Measurements from ENCODE around the gene GCNT3. TPM values are rescaled to one million over a fixed set of nuclear protein-coding genes. Genes with fewer than 3 reads are reported as not detected.

The GCNT3 gene
- total RNA-seq, 1 experiment from 2014 or later, result 0.20 TPM

- Mint-ChIP-seq H3K27ac (no peak overlapping the region), H3K36me3 (peaks cover 2% of the 10 kb centered on the region; the same call in 1 of the 2 replicates), H3K4me1 (peaks cover 6% of the 10 kb centered on the region), H3K4me3 (no peak overlapping the region), H3K27me3 (ENCODE audit: low read depth) (peaks cover 17% of the 10 kb centered on the region), H3K9me3 (peaks cover 8% of the 10 kb centered on the region)
- TF ChIP-seq ZNF512 (CRISPR knock-in tag; IDR thresholded peaks at IDR 0.05; ENCODE audit: borderline replicate concordance) (no peak), ESRRA (CRISPR knock-in tag; IDR thresholded peaks at IDR 0.05; ENCODE audit: borderline replicate concordance) (no peak), FOXJ3 (CRISPR knock-in tag; IDR thresholded peaks at IDR 0.05; ENCODE audit: borderline replicate concordance) (no peak)
- ChIA-PET CTCF (interaction anchor here (2.9 kb wide), 1 partner anchor 85 kb away, joined by 14 read pairs; no protein-coding TSS in a partner anchor), POLR2A (no interaction called here)
- ATAC-seq (no peak), DNase-seq (ENCODE audit: low spot score) (no peak)
Observed at GRCh38 chr15:59614153-59614552, 2.6 kb downstream of the GCNT3 start.

- Mint-ChIP-seq H3K4me3 (no peak overlapping the region), H3K27ac (no peak overlapping the region), H3K36me3 (peaks cover 2% of the 10 kb centered on the region; the same call in 1 of the 2 replicates), H3K4me1 (no peaks in the 10 kb centered on the region; the same call in 1 of the 2 replicates), H3K27me3 (ENCODE audit: low read depth) (peaks cover 17% of the 10 kb centered on the region), H3K9me3 (peaks cover 4% of the 10 kb centered on the region)
- DNase-seq (ENCODE audit: low spot score) (no peak), ATAC-seq (no peak)
- TF ChIP-seq NFATC4 (CRISPR knock-in tag; IDR thresholded peaks at IDR 0.05), result no peak
- TF ChIP-seq ZBTB21 (CRISPR knock-in tag; IDR thresholded peaks at IDR 0.05; ENCODE audit: borderline replicate concordance), result no peak
- POLR2A ChIA-PET, result no interaction called here
- CTCF ChIA-PET, result interaction anchor here (0.9 to 2.9 kb wide), 3 partner anchors 14 to 87 kb away, joined by 3 to 15 read pairs (median 12); no protein-coding TSS in a partner anchor
Observed at GRCh38 chr15:59615661-59616060, 4.1 kb downstream of the GCNT3 start.

DNA sequence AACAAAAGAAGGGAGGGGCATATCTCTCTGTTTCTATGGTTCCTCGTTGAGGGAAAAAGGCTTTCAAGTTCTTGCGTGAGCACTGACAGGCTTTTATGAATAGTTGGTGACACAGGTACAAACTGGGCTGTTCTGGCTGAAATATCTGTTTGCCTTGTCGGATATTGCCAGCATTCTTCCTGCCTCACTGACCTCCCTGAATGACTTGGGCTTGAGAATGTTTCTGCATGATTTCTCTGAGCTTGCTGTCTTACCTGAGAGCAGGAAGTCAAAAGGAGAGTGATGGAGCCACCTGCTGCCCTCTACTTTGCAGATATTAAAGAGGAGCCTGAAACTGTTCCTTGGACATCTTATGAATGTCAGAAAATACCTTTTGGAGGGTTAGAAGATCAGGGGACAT lies 4.8 kb downstream of the GCNT3 start:
- Mint-ChIP-seq H3K36me3 (0 out of 2 replicates have a peak, but pooled peaks cover under 1% of the 10 kb centered on the region), H3K27me3 (ENCODE audit: low read depth) (peaks cover 15% of the 10 kb centered on the region), H3K9me3 (peaks cover under 1% of the 10 kb centered on the region), H3K4me3 (no peak overlapping the region), H3K4me1 (no peaks in the 10 kb centered on the region; the same call in 1 of the 2 replicates), H3K27ac (no peak overlapping the region)
- ChIA-PET CTCF (interaction anchor here (0.7 to 2.9 kb wide), 3 partner anchors 17 to 87 kb away, joined by 5 to 15 read pairs (median 12); no protein-coding TSS in a partner anchor), POLR2A (no interaction called here)
- TF ChIP-seq TEAD4 (CRISPR knock-in tag; IDR thresholded peaks at IDR 0.05) (no peak), CDX4 (CRISPR knock-in tag; IDR thresholded peaks at IDR 0.05; ENCODE audit: borderline replicate concordance) (no peak), E2F4 (CRISPR knock-in tag; IDR thresholded peaks at IDR 0.05; ENCODE audit: borderline replicate concordance, low read depth) (no peak), MLX (CRISPR knock-in tag; IDR thresholded peaks at IDR 0.05) (no peak), SMAD3 (CRISPR knock-in tag; IDR thresholded peaks at IDR 0.05; ENCODE audit: borderline replicate concordance) (no peak), FOXP4 (CRISPR knock-in tag; IDR thresholded peaks at IDR 0.05) (no peak), E2F5 (CRISPR knock-in tag; IDR thresholded peaks at IDR 0.05) (no peak), ZNF121 (CRISPR knock-in tag; IDR thresholded peaks at IDR 0.05) (no peak), MYBL2 (CRISPR knock-in tag; IDR thresholded peaks at IDR 0.05) (no peak), OVOL2 (CRISPR knock-in tag; IDR thresholded peaks at IDR 0.05; ENCODE audit: borderline replicate concordance) (no peak), TCF7 (CRISPR knock-in tag; IDR thresholded peaks at IDR 0.05; ENCODE audit: low read depth) (no peak), TP53 (CRISPR knock-in tag; IDR thresholded peaks at IDR 0.05) (no peak), RELA (CRISPR knock-in tag; IDR thresholded peaks at IDR 0.05; ENCODE audit: borderline replicate concordance) (no peak), ZNF138 (CRISPR knock-in tag; conservative IDR thresholded peaks at IDR 0.05) (no peak), NR1H2 (CRISPR knock-in tag; IDR thresholded peaks at IDR 0.05) (no peak)
- TF ChIP-seq, protein P1, sequence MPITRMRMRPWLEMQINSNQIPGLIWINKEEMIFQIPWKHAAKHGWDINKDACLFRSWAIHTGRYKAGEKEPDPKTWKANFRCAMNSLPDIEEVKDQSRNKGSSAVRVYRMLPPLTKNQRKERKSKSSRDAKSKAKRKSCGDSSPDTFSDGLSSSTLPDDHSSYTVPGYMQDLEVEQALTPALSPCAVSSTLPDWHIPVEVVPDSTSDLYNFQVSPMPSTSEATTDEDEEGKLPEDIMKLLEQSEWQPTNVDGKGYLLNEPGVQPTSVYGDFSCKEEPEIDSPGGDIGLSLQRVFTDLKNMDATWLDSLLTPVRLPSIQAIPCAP (CRISPR knock-in tag; IDR thresholded peaks at IDR 0.05), result no peak
- TF ChIP-seq, protein P2, sequence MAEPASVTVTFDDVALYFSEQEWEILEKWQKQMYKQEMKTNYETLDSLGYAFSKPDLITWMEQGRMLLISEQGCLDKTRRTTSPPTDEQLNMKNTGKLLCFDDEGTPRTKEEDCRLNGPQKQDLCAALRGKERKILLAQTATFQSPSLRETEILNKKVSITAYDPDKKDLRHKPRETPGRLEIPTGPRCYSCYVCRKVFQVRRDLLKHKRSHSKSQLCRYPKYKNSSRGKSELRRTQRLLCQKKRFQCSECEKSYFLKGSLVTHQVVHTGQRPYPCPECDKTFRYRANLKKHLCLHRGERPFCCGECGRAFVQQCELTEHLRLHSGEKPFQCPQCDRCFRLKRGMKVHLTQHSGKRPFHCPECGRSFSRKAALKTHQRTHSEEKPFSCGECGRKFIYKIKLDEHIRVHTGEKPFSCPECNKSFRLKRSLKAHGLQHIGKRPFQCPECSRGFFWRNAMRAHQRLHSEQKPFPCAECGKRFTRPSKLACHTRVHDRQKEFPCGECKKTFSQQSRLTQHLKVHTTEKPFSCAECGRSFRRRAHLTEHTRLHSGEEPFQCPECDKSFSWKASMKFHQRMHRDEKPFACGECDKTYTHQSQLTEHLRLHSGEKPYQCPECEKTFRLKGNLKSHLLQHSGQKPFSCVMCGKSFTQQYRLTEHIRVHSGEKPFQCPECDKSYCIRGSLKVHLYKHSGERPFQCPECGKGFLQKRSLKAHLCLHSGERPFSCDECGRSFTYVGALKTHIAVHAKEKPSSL (CRISPR knock-in tag; conservative IDR thresholded peaks at IDR 0.05), result no peak
- no peak for DNase-seq (ENCODE audit: low spot score)
- ATAC-seq, result no peak
